Astrocyte (in vitro differentiated cells and primary cell): ENCODE measurements around the gene ZNF772. TPM values are rescaled to one million over a fixed set of nuclear protein-coding genes. Genes with fewer than 3 reads are reported as not detected.
"Not testable (repeated sequence)": the region's sequence is repeated elsewhere in the genome, so short reads cannot be mapped to it uniquely, and the experiment has no call there.

Experiments
- DNase-seq: peaks from one replicate; pipeline ENCODE4 v3.0.0-alpha.2; 2010; ENCODE audit warnings: low read depth
- FAIRE-seq: peaks from 2 replicates; lab custom pipeline; 2011; peaks lifted over from hg19 to GRCh38; lab: Jason Lieb, UNC
- H2AFZ ChIP-seq: 2 replicates; pipeline ENCODE4 v1.6.0; 2012; ENCODE audit warnings: low read depth, low read length, inconsistent platforms
- H3K27ac ChIP-seq: 2 replicates; pipeline ENCODE4 v1.5.1; 2011; ENCODE audit warnings: low read depth, low read length, inconsistent platforms
- H3K27me3 ChIP-seq: 2 replicates; pipeline ENCODE4 v1.6.0; 2011; ENCODE audit warnings: low read length, inconsistent platforms; ENCODE audit not compliant: insufficient read depth
- H3K36me3 ChIP-seq: 2 replicates; pipeline ENCODE4 v1.5.1; 2011; ENCODE audit warnings: low read length, inconsistent platforms; ENCODE audit not compliant: insufficient read depth
- H3K4me1 ChIP-seq: 2 replicates; pipeline ENCODE4 v1.5.1; 2011; ENCODE audit warnings: low read length, inconsistent platforms; ENCODE audit not compliant: insufficient read depth
- H3K4me2 ChIP-seq: 2 replicates; pipeline ENCODE4 v1.6.0; 2012; ENCODE audit warnings: low read length, inconsistent platforms
- H3K4me3 ChIP-seq: 2 replicates; pipeline ENCODE4 v1.5.1; 2011; ENCODE audit warnings: low read depth, mild to moderate bottlenecking, low read length, inconsistent platforms; ENCODE audit not compliant: insufficient read depth
- H3K79me2 ChIP-seq: 2 replicates; pipeline ENCODE4 v1.6.0; 2012; ENCODE audit warnings: mild to moderate bottlenecking, low read length, inconsistent platforms; ENCODE audit not compliant: insufficient read depth
- H3K9ac ChIP-seq: 2 replicates; pipeline ENCODE4 v1.6.0; 2012; ENCODE audit warnings: mild to moderate bottlenecking, low read length, inconsistent platforms
- H3K9me3 ChIP-seq: 2 replicates; pipeline ENCODE4 v1.5.1; 2012; ENCODE audit warnings: low read depth, mild to moderate bottlenecking, low read length, inconsistent platforms; ENCODE audit not compliant: insufficient read depth
- H4K20me1 ChIP-seq: 2 replicates; pipeline ENCODE4 v1.6.0; 2012; ENCODE audit warnings: low read length, inconsistent platforms; ENCODE audit not compliant: insufficient read depth
- H3K27ac Mint-ChIP-seq: one replicate; pipeline ENCODE4 v1.8.0; 2021; ENCODE audit warnings: mild to moderate bottlenecking, mixed read lengths; ENCODE audit not compliant: unreplicated experiment
- H3K27me3 Mint-ChIP-seq: one replicate; pipeline ENCODE4 v1.8.0; 2021; ENCODE audit warnings: low read depth, mixed read lengths; ENCODE audit not compliant: unreplicated experiment
- H3K36me3 Mint-ChIP-seq: one replicate; pipeline ENCODE4 v1.8.0; 2021; ENCODE audit warnings: low read depth, mixed read lengths; ENCODE audit not compliant: unreplicated experiment
- H3K4me1 Mint-ChIP-seq: one replicate; pipeline ENCODE4 v1.8.0; 2021; ENCODE audit warnings: low read depth, mixed read lengths; ENCODE audit not compliant: unreplicated experiment
- H3K4me3 Mint-ChIP-seq: one replicate; pipeline ENCODE4 v1.8.0; 2021; ENCODE audit warnings: mild to moderate bottlenecking, moderate library complexity, mixed read lengths; ENCODE audit not compliant: unreplicated experiment
- H3K9me3 Mint-ChIP-seq: one replicate; pipeline ENCODE4 v1.8.0; 2021; ENCODE audit warnings: mild to moderate bottlenecking, mixed read lengths; ENCODE audit not compliant: unreplicated experiment
- total RNA-seq: library from RNA; stranded (reverse); gene quantifications from 2 replicates; pipeline ENCODE4 v1.2.1, GENCODE V29; 2021

The ZNF772 gene
- total RNA-seq, 1 donor from 2014 or later, result 13.8 TPM

GRCh38 chr19:57499680-57500395, 22.5 kb upstream of the ZNF772 start, which contains the start of gene ZNF773:
TSS of gene ZNF773 (plus strand) at chr19:57499938. CDS start at chr19:57500081, 143 bp downstream.
- peaks cover 10% of the 10 kb centered on the region for H3K9me3 ChIP-seq
- peak within 1 kb of the TSS; percentile 65 for H3K27ac ChIP-seq
- peak within 1 kb of the TSS; percentile 80 for H3K4me2 ChIP-seq
- not testable (repeated sequence) for H3K4me1 Mint-ChIP-seq, FAIRE-seq, H3K27me3 ChIP-seq, H3K36me3 ChIP-seq, H3K27me3 Mint-ChIP-seq, H3K4me1 ChIP-seq, H4K20me1 ChIP-seq
- H3K36me3 Mint-ChIP-seq, result peaks cover 29% of the 10 kb centered on the region
- H3K4me3 Mint-ChIP-seq, result peak within 1 kb of the TSS; percentile 92
- H3K9me3 Mint-ChIP-seq, result peaks cover 18% of the 10 kb centered on the region
- DNase-seq, result peak; percentile 92
- H3K4me3 ChIP-seq, result peak within 1 kb of the TSS; percentile 70
- H3K9ac ChIP-seq, result peak within 1 kb of the TSS; percentile 83
- peaks cover 36% of the 10 kb centered on the region for H3K79me2 ChIP-seq
- H2AFZ ChIP-seq, result peak within 1 kb of the TSS; percentile 87
- H3K27ac Mint-ChIP-seq, result peak within 1 kb of the TSS; percentile 37

DNA sequence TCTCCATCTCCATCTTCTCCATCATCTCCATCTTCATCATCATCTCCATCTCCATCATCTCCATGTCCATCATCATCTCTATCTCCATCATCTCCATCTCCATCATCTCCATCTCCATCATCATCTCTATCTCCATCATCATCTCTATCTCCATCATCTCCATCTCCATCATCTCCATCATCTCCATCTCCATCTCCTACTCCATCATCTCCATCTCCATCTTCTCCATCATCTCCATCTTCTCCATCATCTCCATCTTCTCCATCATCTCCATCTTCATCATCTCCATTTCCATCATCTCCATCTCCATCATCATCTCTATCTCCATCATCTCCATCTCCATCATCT, 21.9 kb upstream of the ZNF772 start:
- Histone ChIP-seq H3K4me2 (peak overlapping the region; percentile 79), H3K36me3 (peaks cover 10% of the 10 kb centered on the region), H3K79me2 (peaks cover 35% of the 10 kb centered on the region), H3K9me3 (peaks cover 11% of the 10 kb centered on the region)
- H3K36me3 Mint-ChIP-seq, result peaks cover 29% of the 10 kb centered on the region
- H4K20me1 ChIP-seq, H3K27ac ChIP-seq, H3K4me1 ChIP-seq, H3K27me3 Mint-ChIP-seq, H3K27ac Mint-ChIP-seq, H3K27me3 ChIP-seq, H3K4me3 ChIP-seq, H3K4me1 Mint-ChIP-seq, H2AFZ ChIP-seq, DNase-seq, FAIRE-seq, H3K9ac ChIP-seq: not testable (repeated sequence)
- peaks cover 18% of the 10 kb centered on the region for H3K9me3 Mint-ChIP-seq
- H3K4me3 Mint-ChIP-seq, result peak overlapping the region; percentile 92

DNA sequence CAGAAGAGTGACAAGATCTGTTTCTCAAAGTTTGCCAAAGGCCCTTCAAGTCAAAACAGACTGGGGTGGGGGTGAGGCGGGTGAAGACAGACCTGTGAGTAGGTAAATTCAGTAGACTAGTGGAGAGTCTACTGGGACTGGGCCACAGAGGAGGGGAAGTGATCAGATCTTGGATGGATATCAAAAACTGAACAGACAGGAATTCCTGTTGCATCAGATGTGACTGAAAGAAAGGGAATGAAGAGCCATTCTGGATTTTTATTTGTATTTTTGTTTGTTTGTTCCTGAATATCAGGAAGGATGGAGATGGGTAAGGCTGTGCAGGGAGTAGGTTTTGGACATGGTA, 10.9 kb upstream of the ZNF772 start:
- Mint-ChIP-seq H3K27me3 (peaks cover 11% of the 10 kb centered on the region), H3K27ac (peak overlapping the region; percentile 67), H3K4me3 (peak overlapping the region; percentile 94), H3K9me3 (peaks cover 12% of the 10 kb centered on the region), H3K36me3 (peaks cover 24% of the 10 kb centered on the region)
- peak overlapping the region; percentile 33 for H3K4me3 ChIP-seq
- H3K4me1 ChIP-seq, H3K36me3 ChIP-seq, H2AFZ ChIP-seq, H3K4me1 Mint-ChIP-seq, H3K27me3 ChIP-seq, FAIRE-seq, H4K20me1 ChIP-seq, H3K27ac ChIP-seq, DNase-seq: not testable (repeated sequence)
- H3K9me3 ChIP-seq, result peaks cover 32% of the 10 kb centered on the region
- H3K4me2 ChIP-seq, result peak overlapping the region; percentile 80
- peak overlapping the region; percentile 23 for H3K9ac ChIP-seq
- peaks cover 14% of the 10 kb centered on the region for H3K79me2 ChIP-seq

DNA sequence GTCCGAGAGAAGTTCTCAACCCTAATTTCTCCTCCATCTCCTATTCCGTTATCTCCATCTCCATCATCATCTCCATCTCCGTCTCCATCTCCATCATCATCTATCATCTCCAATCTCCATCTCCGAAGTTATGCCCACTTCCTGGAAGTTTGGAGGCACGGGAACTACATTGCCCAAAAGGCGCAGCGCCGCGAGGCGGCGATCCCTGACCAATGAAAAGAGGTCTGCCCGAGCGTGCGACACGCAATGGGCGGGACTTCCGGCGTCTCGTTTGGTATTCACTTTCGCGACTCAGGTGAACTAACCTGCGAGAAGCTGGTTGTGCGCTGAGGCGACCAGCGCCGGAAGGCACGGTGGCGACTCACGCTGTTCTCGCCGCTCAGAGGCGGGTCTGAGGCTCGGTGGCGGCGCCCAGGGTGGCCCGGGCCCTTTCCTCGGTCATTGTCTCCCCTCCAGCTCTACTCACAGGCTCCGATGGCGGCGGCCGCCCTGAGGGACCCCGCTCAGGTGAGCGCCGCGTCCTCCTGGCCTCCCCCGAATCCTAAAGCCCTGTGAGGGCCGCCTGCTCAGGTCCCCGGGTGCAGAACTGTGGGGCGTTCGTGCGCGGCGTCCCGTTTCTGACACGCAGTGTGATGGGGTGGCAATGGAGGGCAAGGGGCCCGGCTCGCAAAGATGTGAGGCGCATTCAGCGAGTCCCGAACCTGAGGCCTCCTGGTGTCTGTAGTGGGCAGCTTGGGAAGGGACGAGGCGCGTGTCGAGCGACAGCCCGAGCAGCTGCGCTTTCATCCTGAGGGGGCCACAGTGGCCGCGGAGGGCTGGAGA, 10.3 kb upstream of the ZNF772 start, which contains the start of gene ZNF419:
Gene ZNF419 (plus strand): TSS at position 274 of the 822 bp plus-strand sequence. CDS start 201 bp downstream, at position 475.
- peak; percentile 66 for DNase-seq
- Histone ChIP-seq H3K9me3 (peaks cover 26% of the 10 kb centered on the region), H3K27ac (peak within 1 kb of the TSS; percentile 13), H3K79me2 (peaks cover 14% of the 10 kb centered on the region), H3K4me2 (peak within 1 kb of the TSS; percentile 80), H3K4me3 (peak within 1 kb of the TSS; percentile 96), H2AFZ (peak within 1 kb of the TSS; percentile 82), H3K9ac (peak within 1 kb of the TSS; percentile 82)
- H3K9me3 Mint-ChIP-seq, H3K4me1 ChIP-seq, H3K36me3 ChIP-seq, H3K27me3 ChIP-seq, H3K4me1 Mint-ChIP-seq, H4K20me1 ChIP-seq: not testable (repeated sequence)
- H3K36me3 Mint-ChIP-seq, result peaks cover 19% of the 10 kb centered on the region
- peak within 1 kb of the TSS; percentile 67 for H3K27ac Mint-ChIP-seq
- H3K4me3 Mint-ChIP-seq, result peak within 1 kb of the TSS; percentile 94
- H3K27me3 Mint-ChIP-seq, result peaks cover 11% of the 10 kb centered on the region
- FAIRE-seq, result peak; percentile 89
